Measurements from ENCODE around the gene WDR11.
"Not testable (repeated sequence)": the region's sequence is repeated elsewhere in the genome, so short reads cannot be mapped to it uniquely, and the experiment has no call there.

WDR11 gene

GRCh38 chr10:120905268-120905667 lies 54.1 kb downstream of the WDR11 start:
- peaks cover 24% of the 10 kb centered on the region for H3K9me3 Mint-ChIP-seq
- no peak overlapping the region for H3K4me3 Mint-ChIP-seq
- intact Hi-C loops (cut with micrococcal nuclease) = no loop called here
- peaks cover 100% of the 10 kb centered on the region for H3K36me3 Mint-ChIP-seq (ENCODE audit: low read depth)
- no peak overlapping the region for H3K27ac Mint-ChIP-seq
- no peaks in the 10 kb centered on the region for H3K4me1 Mint-ChIP-seq (ENCODE audit: low read depth)
- no peaks in the 10 kb centered on the region for H3K27me3 Mint-ChIP-seq

GRCh38 chr10:120917521-120918250 lies 66.5 kb downstream of the WDR11 start:
- Mint-ChIP-seq H3K4me3 (no peak overlapping the region), H3K4me1 (ENCODE audit: low read depth) (no peaks in the 10 kb centered on the region), H3K9me3 (peaks cover 29% of the 10 kb centered on the region), H3K27ac (no peak overlapping the region), H3K36me3 (ENCODE audit: low read depth) (no peaks in the 10 kb centered on the region), H3K27me3 (peaks cover 2% of the 10 kb centered on the region)
- intact Hi-C loops (cut with micrococcal nuclease) = no loop called here

- H3K27me3 Mint-ChIP-seq = peaks cover 12% of the 10 kb centered on the region
Measured at GRCh38 chr10:120923886-120924285, 72.7 kb downstream of the WDR11 start.

GRCh38 chr10:120926611-120927010 lies 75.4 kb downstream of the WDR11 start:
- peaks cover 12% of the 10 kb centered on the region for H3K27me3 Mint-ChIP-seq
- intact Hi-C loops (cut with micrococcal nuclease) = no loop called here
- no peaks in the 10 kb centered on the region for H3K36me3 Mint-ChIP-seq (ENCODE audit: low read depth)
- no peak overlapping the region for H3K4me3 Mint-ChIP-seq
- no peaks in the 10 kb centered on the region for H3K9me3 Mint-ChIP-seq
- H3K4me1 Mint-ChIP-seq (ENCODE audit: low read depth) = no peaks in the 10 kb centered on the region
- no peak overlapping the region for H3K27ac Mint-ChIP-seq

More at GRCh38 chr10:120923886-120924285, 72.7 kb downstream of the WDR11 start:
- H3K27ac Mint-ChIP-seq; intact Hi-C loops (cut with micrococcal nuclease); H3K4me3 Mint-ChIP-seq; H3K36me3 Mint-ChIP-seq (ENCODE audit: low read depth); H3K9me3 Mint-ChIP-seq; H3K4me1 Mint-ChIP-seq (ENCODE audit: low read depth): not testable (repeated sequence)

- no peaks in the 10 kb centered on the region for H3K9me3 Mint-ChIP-seq
- H3K4me3 Mint-ChIP-seq = no peak overlapping the region
- no peak overlapping the region for H3K27ac Mint-ChIP-seq
- no peaks in the 10 kb centered on the region for H3K4me1 Mint-ChIP-seq (ENCODE audit: low read depth)
- peaks cover 13% of the 10 kb centered on the region for H3K27me3 Mint-ChIP-seq
- no peaks in the 10 kb centered on the region for H3K36me3 Mint-ChIP-seq (ENCODE audit: low read depth)
- intact Hi-C loops (cut with micrococcal nuclease) = no loop called here
Measured at GRCh38 chr10:120927352-120927751, 76.2 kb downstream of the WDR11 start.

- Mint-ChIP-seq H3K9me3 (no peaks in the 10 kb centered on the region), H3K27me3 (peaks cover 17% of the 10 kb centered on the region), H3K36me3 (ENCODE audit: low read depth) (no peaks in the 10 kb centered on the region), H3K4me3 (no peak overlapping the region), H3K4me1 (ENCODE audit: low read depth) (no peaks in the 10 kb centered on the region), H3K27ac (no peak overlapping the region)
- intact Hi-C loops (cut with micrococcal nuclease) = no loop called here
Measured at GRCh38 chr10:120929166-120929565, 78.0 kb downstream of the WDR11 start.

- H3K27me3 Mint-ChIP-seq = peaks cover 12% of the 10 kb centered on the region
- H3K4me3 Mint-ChIP-seq = no peak overlapping the region
- H3K27ac Mint-ChIP-seq = no peak overlapping the region
- H3K9me3 Mint-ChIP-seq = no peaks in the 10 kb centered on the region
- H3K36me3 Mint-ChIP-seq (ENCODE audit: low read depth) = no peaks in the 10 kb centered on the region
- H3K4me1 Mint-ChIP-seq (ENCODE audit: low read depth) = no peaks in the 10 kb centered on the region
- intact Hi-C loops (cut with micrococcal nuclease) = no loop called here
Measured at GRCh38 chr10:120931423-120931822, 80.3 kb downstream of the WDR11 start.

- peaks cover 9% of the 10 kb centered on the region for H3K27me3 Mint-ChIP-seq
- H3K4me1 Mint-ChIP-seq (ENCODE audit: low read depth) = no peaks in the 10 kb centered on the region
- H3K27ac Mint-ChIP-seq = no peak overlapping the region
- H3K4me3 Mint-ChIP-seq = no peak overlapping the region
- no peaks in the 10 kb centered on the region for H3K9me3 Mint-ChIP-seq
- no peaks in the 10 kb centered on the region for H3K36me3 Mint-ChIP-seq (ENCODE audit: low read depth)
- intact Hi-C loops (cut with micrococcal nuclease) = no loop called here
Measured at GRCh38 chr10:120931999-120932398, 80.8 kb downstream of the WDR11 start.

GRCh38 chr10:120938822-120939221 lies 87.7 kb downstream of the WDR11 start:
- Mint-ChIP-seq H3K27me3 (peaks cover 28% of the 10 kb centered on the region), H3K4me1 (ENCODE audit: low read depth) (no peaks in the 10 kb centered on the region), H3K36me3 (ENCODE audit: low read depth) (no peaks in the 10 kb centered on the region), H3K27ac (no peak overlapping the region), H3K4me3 (no peak overlapping the region), H3K9me3 (no peaks in the 10 kb centered on the region)
- intact Hi-C loops (cut with micrococcal nuclease) = no loop called here

GRCh38 chr10:120940299-120940900 lies 89.2 kb downstream of the WDR11 start:
- Mint-ChIP-seq H3K27me3 (peaks cover 26% of the 10 kb centered on the region), H3K36me3 (ENCODE audit: low read depth) (no peaks in the 10 kb centered on the region), H3K4me1 (ENCODE audit: low read depth) (no peaks in the 10 kb centered on the region), H3K4me3 (no peak overlapping the region), H3K9me3 (no peaks in the 10 kb centered on the region), H3K27ac (no peak overlapping the region)
- intact Hi-C loops (cut with micrococcal nuclease) = loop anchor here (5.0 kb wide), 1 partner anchor 962 kb away; no protein-coding TSS in a partner anchor

- no peak overlapping the region for H3K27ac Mint-ChIP-seq
- H3K4me3 Mint-ChIP-seq = no peak overlapping the region
- no peaks in the 10 kb centered on the region for H3K9me3 Mint-ChIP-seq
- peaks cover 30% of the 10 kb centered on the region for H3K27me3 Mint-ChIP-seq
- H3K36me3 Mint-ChIP-seq (ENCODE audit: low read depth) = no peaks in the 10 kb centered on the region
- intact Hi-C loops (cut with micrococcal nuclease) = loop anchor here (5.0 kb wide), 1 partner anchor 961 kb away; no protein-coding TSS in a partner anchor
- no peaks in the 10 kb centered on the region for H3K4me1 Mint-ChIP-seq (ENCODE audit: low read depth)
Measured at GRCh38 chr10:120941501-120941900, 90.3 kb downstream of the WDR11 start.

- Mint-ChIP-seq H3K27ac (no peak overlapping the region), H3K36me3 (ENCODE audit: low read depth) (no peaks in the 10 kb centered on the region), H3K4me1 (ENCODE audit: low read depth) (no peaks in the 10 kb centered on the region), H3K27me3 (peaks cover 39% of the 10 kb centered on the region), H3K9me3 (no peaks in the 10 kb centered on the region), H3K4me3 (peak overlapping the region; percentile 27)
- intact Hi-C loops (cut with micrococcal nuclease) = loop anchor here (2.0 to 5.0 kb wide), 2 partner anchors 666 to 959 kb away; no protein-coding TSS in a partner anchor
Measured at GRCh38 chr10:120942806-120943413, 91.7 kb downstream of the WDR11 start.

- no peaks in the 10 kb centered on the region for H3K4me1 Mint-ChIP-seq (ENCODE audit: low read depth)
- no peaks in the 10 kb centered on the region for H3K36me3 Mint-ChIP-seq (ENCODE audit: low read depth)
- no peak overlapping the region for H3K4me3 Mint-ChIP-seq
- no peak overlapping the region for H3K27ac Mint-ChIP-seq
- intact Hi-C loops (cut with micrococcal nuclease) = loop anchor here (2.0 to 5.0 kb wide), 2 partner anchors 665 to 959 kb away; no protein-coding TSS in a partner anchor
- H3K9me3 Mint-ChIP-seq = no peaks in the 10 kb centered on the region
- peaks cover 44% of the 10 kb centered on the region for H3K27me3 Mint-ChIP-seq
Measured at GRCh38 chr10:120943542-120943941, 92.4 kb downstream of the WDR11 start.

- H3K27ac Mint-ChIP-seq = no peak overlapping the region
- H3K36me3 Mint-ChIP-seq (ENCODE audit: low read depth) = no peaks in the 10 kb centered on the region
- H3K27me3 Mint-ChIP-seq = peaks cover 54% of the 10 kb centered on the region
- intact Hi-C loops (cut with micrococcal nuclease) = loop anchor here (5.0 kb wide), 2 partner anchors 788 to 958 kb away; no protein-coding TSS in a partner anchor
- no peaks in the 10 kb centered on the region for H3K9me3 Mint-ChIP-seq
- H3K4me1 Mint-ChIP-seq (ENCODE audit: low read depth) = no peaks in the 10 kb centered on the region
- no peak overlapping the region for H3K4me3 Mint-ChIP-seq
Measured at GRCh38 chr10:120944586-120945125, 93.5 kb downstream of the WDR11 start.
